Activated CD4-positive, alpha-beta memory T cell treated with anti-CD3 and anti-CD28 coated beads for 36 hours (primary cell): ENCODE results near the gene XK. TPM values are rescaled to one million over a fixed set of nuclear protein-coding genes. Genes with fewer than 3 reads are reported as not detected.

Experiments
- CTCF ChIA-PET: fragments of 350-600 bp; sonication (Branson Sonifier 250); formaldehyde crosslinking; loops from one replicate; lab custom pipeline; 2021; ENCODE audit warnings: antibody characterized with exemption, inconsistent platforms; lab: Charles Lee
- POLR2A ChIA-PET: fragments of 350-600 bp; sonication (Branson Sonifier 250); formaldehyde crosslinking; loops from one replicate; lab custom pipeline; 2021; ENCODE audit warnings: antibody characterized with exemption; lab: Charles Lee
- DNase-seq: peaks from one replicate; pipeline ENCODE4 v3.0.0-alpha.2; 2020
- H3K27ac Mint-ChIP-seq: one replicate; pipeline ENCODE4 v1.8.0; 2021; ENCODE audit warnings: mixed read lengths
- H3K27me3 Mint-ChIP-seq: one replicate; pipeline ENCODE4 v1.8.0; 2021; ENCODE audit warnings: mixed read lengths
- H3K36me3 Mint-ChIP-seq: one replicate; pipeline ENCODE4 v1.8.0; 2021; ENCODE audit warnings: mixed read lengths
- H3K4me1 Mint-ChIP-seq: one replicate; pipeline ENCODE4 v1.8.0; 2021; ENCODE audit warnings: low read depth, mixed read lengths
- H3K4me3 Mint-ChIP-seq: one replicate; pipeline ENCODE4 v1.8.0; 2021; ENCODE audit warnings: mild to moderate bottlenecking, mixed read lengths
- H3K9me3 Mint-ChIP-seq: one replicate; pipeline ENCODE4 v1.8.0; 2021; ENCODE audit warnings: mixed read lengths
- intact Hi-C: fragments of 100-400 bp; cut with micrococcal nuclease; formaldehyde crosslinking; loops from one replicate; pipeline ENCODE4 v1.15.1; 2023
- total RNA-seq, 2 experiments: library from RNA; stranded (reverse); gene quantifications; one replicate each; pipeline ENCODE4 v1.2.3, GENCODE V29; 2021

Gene XK
- total RNA-seq, 2 experiments from 2014 or later = not detected

- intact Hi-C loops = loop anchor here (1.0 to 10.0 kb wide), 4 partner anchors 42 to 579 kb away; partner anchors contain the start of gene RPGR
- CTCF ChIA-PET = interaction anchor here (0.6 to 7.3 kb wide), 18 partner anchors 9 to 582 kb away, joined by 3 to 168 read pairs (median 4); partner anchors contain the start of genes DYNLT3 and RPGR
- H3K9me3 Mint-ChIP-seq = no peaks in the 10 kb centered on the region
- no peaks in the 10 kb centered on the region for H3K36me3 Mint-ChIP-seq
- H3K27ac Mint-ChIP-seq = no peak overlapping the region
- peak; percentile 81 for DNase-seq
- no peak overlapping the region for H3K4me3 Mint-ChIP-seq
- POLR2A ChIA-PET = interaction anchor here (0.9 kb wide), 1 partner anchor 101 kb away, joined by 3 read pairs; no protein-coding TSS in a partner anchor
- peaks cover 16% of the 10 kb centered on the region for H3K4me1 Mint-ChIP-seq
- no peaks in the 10 kb centered on the region for H3K27me3 Mint-ChIP-seq
These were observed 59.8 kb downstream of the XK start for GRCh38 chrX:37745354-37745753.

GRCh38 chrX:37745835-37746217, 60.2 kb downstream of the XK start:
- no peaks in the 10 kb centered on the region for H3K36me3 Mint-ChIP-seq
- no peak overlapping the region for H3K4me3 Mint-ChIP-seq
- DNase-seq = peak; percentile 15
- ChIA-PET CTCF (interaction anchor here (0.6 to 7.3 kb wide), 18 partner anchors 9 to 581 kb away, joined by 3 to 168 read pairs (median 4); partner anchors contain the start of genes DYNLT3 and RPGR), POLR2A (interaction anchor here (0.9 kb wide), 1 partner anchor 100 kb away, joined by 3 read pairs; no protein-coding TSS in a partner anchor)
- H3K27me3 Mint-ChIP-seq = no peaks in the 10 kb centered on the region
- no peak overlapping the region for H3K27ac Mint-ChIP-seq
- H3K9me3 Mint-ChIP-seq = no peaks in the 10 kb centered on the region
- H3K4me1 Mint-ChIP-seq = peaks cover 16% of the 10 kb centered on the region
- intact Hi-C loops = loop anchor here (1.0 to 10.0 kb wide), 6 partner anchors 8 to 579 kb away; partner anchors contain the start of genes DYNLT3 and RPGR

GRCh38 chrX:37746218-37746941, 60.8 kb downstream of the XK start:
- peaks cover 18% of the 10 kb centered on the region for H3K4me1 Mint-ChIP-seq
- POLR2A ChIA-PET = interaction anchor here (0.9 kb wide), 1 partner anchor 100 kb away, joined by 3 read pairs; no protein-coding TSS in a partner anchor
- H3K27me3 Mint-ChIP-seq = no peaks in the 10 kb centered on the region
- CTCF ChIA-PET = interaction anchor here (0.9 to 7.3 kb wide), 11 partner anchors 16 to 581 kb away, joined by 3 to 168 read pairs (median 6); partner anchors contain the start of gene RPGR
- H3K27ac Mint-ChIP-seq = peak overlapping the region; percentile 19
- H3K4me3 Mint-ChIP-seq = no peak overlapping the region
- DNase-seq = peak; percentile 55
- H3K36me3 Mint-ChIP-seq = no peaks in the 10 kb centered on the region
- intact Hi-C loops = loop anchor here (1.0 to 10.0 kb wide), 5 partner anchors 8 to 578 kb away; partner anchors contain the start of genes DYNLT3 and RPGR
- H3K9me3 Mint-ChIP-seq = no peaks in the 10 kb centered on the region

GRCh38 chrX:37746951-37747350, 61.4 kb downstream of the XK start:
- H3K27ac Mint-ChIP-seq = no peak overlapping the region
- intact Hi-C loops = loop anchor here (1.0 to 10.0 kb wide), 5 partner anchors 7 to 578 kb away; partner anchors contain the start of genes DYNLT3 and RPGR
- peaks cover 23% of the 10 kb centered on the region for H3K4me1 Mint-ChIP-seq
- H3K9me3 Mint-ChIP-seq = no peaks in the 10 kb centered on the region
- ChIA-PET CTCF (interaction anchor here (2.0 to 7.3 kb wide), 3 partner anchors 29 to 95 kb away, joined by 4 to 168 read pairs (median 6); no protein-coding TSS in a partner anchor), POLR2A (no interaction called here)
- DNase-seq = no peak
- no peak overlapping the region for H3K4me3 Mint-ChIP-seq
- H3K36me3 Mint-ChIP-seq = no peaks in the 10 kb centered on the region
- H3K27me3 Mint-ChIP-seq = no peaks in the 10 kb centered on the region

- POLR2A ChIA-PET = no interaction called here
- no peak overlapping the region for H3K27ac Mint-ChIP-seq
- peaks cover 12% of the 10 kb centered on the region for H3K4me1 Mint-ChIP-seq
- CTCF ChIA-PET = no interaction called here
- H3K36me3 Mint-ChIP-seq = no peaks in the 10 kb centered on the region
- no peak for DNase-seq
- H3K9me3 Mint-ChIP-seq = no peaks in the 10 kb centered on the region
- no peaks in the 10 kb centered on the region for H3K27me3 Mint-ChIP-seq
- intact Hi-C loops = no loop called here
- H3K4me3 Mint-ChIP-seq = no peak overlapping the region
These were observed 66.7 kb downstream of the XK start for GRCh38 chrX:37752281-37752680.

- POLR2A ChIA-PET = no interaction called here
These were observed 67.3 kb downstream of the XK start for GRCh38 chrX:37752936-37753335.

GRCh38 chrX:37753384-37753783, 67.8 kb downstream of the XK start:
- intact Hi-C loops = no loop called here
- ChIA-PET POLR2A (no interaction called here), CTCF (interaction anchor here (0.6 kb wide), 1 partner anchor 420 kb away, joined by 3 read pairs; no protein-coding TSS in a partner anchor)
- no peak overlapping the region for H3K27ac Mint-ChIP-seq
- no peaks in the 10 kb centered on the region for H3K36me3 Mint-ChIP-seq
- H3K27me3 Mint-ChIP-seq = no peaks in the 10 kb centered on the region
- no peak for DNase-seq
- H3K9me3 Mint-ChIP-seq = no peaks in the 10 kb centered on the region
- no peak overlapping the region for H3K4me3 Mint-ChIP-seq
- H3K4me1 Mint-ChIP-seq = peaks cover 15% of the 10 kb centered on the region

More at GRCh38 chrX:37752936-37753335, 67.3 kb downstream of the XK start:
- H3K4me3 Mint-ChIP-seq = no peak overlapping the region
- H3K4me1 Mint-ChIP-seq = peaks cover 15% of the 10 kb centered on the region
- CTCF ChIA-PET = interaction anchor here (0.6 kb wide), 1 partner anchor 420 kb away, joined by 3 read pairs; no protein-coding TSS in a partner anchor
- no peaks in the 10 kb centered on the region for H3K36me3 Mint-ChIP-seq
- intact Hi-C loops = no loop called here
- no peak for DNase-seq
- H3K27me3 Mint-ChIP-seq = no peaks in the 10 kb centered on the region
- H3K9me3 Mint-ChIP-seq = no peaks in the 10 kb centered on the region
- H3K27ac Mint-ChIP-seq = no peak overlapping the region

GRCh38 chrX:37754516-37754915, 68.9 kb downstream of the XK start:
- CTCF ChIA-PET = interaction anchor here (1.5 to 2.0 kb wide), 2 partner anchors 9 to 75 kb away, joined by 4 to 6 read pairs; no protein-coding TSS in a partner anchor

GRCh38 chrX:37755025-37755424, 69.4 kb downstream of the XK start:
- intact Hi-C loops = no loop called here
- Mint-ChIP-seq H3K4me1 (peaks cover 15% of the 10 kb centered on the region), H3K4me3 (no peak overlapping the region), H3K9me3 (no peaks in the 10 kb centered on the region), H3K27ac (no peak overlapping the region), H3K27me3 (no peaks in the 10 kb centered on the region), H3K36me3 (no peaks in the 10 kb centered on the region)
- peak; percentile 17 for DNase-seq
- ChIA-PET CTCF (interaction anchor here (1.5 to 2.0 kb wide), 2 partner anchors 10 to 74 kb away, joined by 4 to 6 read pairs; no protein-coding TSS in a partner anchor), POLR2A (no interaction called here)

More at GRCh38 chrX:37754516-37754915, 68.9 kb downstream of the XK start:
- peak; percentile 24 for DNase-seq
- H3K9me3 Mint-ChIP-seq = no peaks in the 10 kb centered on the region
- H3K36me3 Mint-ChIP-seq = no peaks in the 10 kb centered on the region
- intact Hi-C loops = loop anchor here (1.0 kb wide), 1 partner anchor 8 kb away; no protein-coding TSS in a partner anchor
- H3K4me1 Mint-ChIP-seq = peaks cover 15% of the 10 kb centered on the region
- no peak overlapping the region for H3K4me3 Mint-ChIP-seq
- H3K27me3 Mint-ChIP-seq = no peaks in the 10 kb centered on the region
- POLR2A ChIA-PET = no interaction called here
- H3K27ac Mint-ChIP-seq = no peak overlapping the region

GRCh38 chrX:37757082-37757481, 71.5 kb downstream of the XK start:
- H3K4me3 Mint-ChIP-seq = no peak overlapping the region
- no peaks in the 10 kb centered on the region for H3K9me3 Mint-ChIP-seq
- H3K4me1 Mint-ChIP-seq = peaks cover 7% of the 10 kb centered on the region
- no peak for DNase-seq
- no peaks in the 10 kb centered on the region for H3K27me3 Mint-ChIP-seq
- H3K27ac Mint-ChIP-seq = no peak overlapping the region
- H3K36me3 Mint-ChIP-seq = no peaks in the 10 kb centered on the region
- ChIA-PET POLR2A (no interaction called here), CTCF (interaction anchor here (1.5 kb wide), 1 partner anchor 68 kb away, joined by 4 read pairs; no protein-coding TSS in a partner anchor)
- intact Hi-C loops = no loop called here

GRCh38 chrX:37759351-37759750, 73.8 kb downstream of the XK start:
- intact Hi-C loops = no loop called here
- Mint-ChIP-seq H3K36me3 (no peaks in the 10 kb centered on the region), H3K4me3 (no peak overlapping the region), H3K4me1 (peaks cover 10% of the 10 kb centered on the region), H3K9me3 (no peaks in the 10 kb centered on the region), H3K27ac (no peak overlapping the region), H3K27me3 (no peaks in the 10 kb centered on the region)
- no peak for DNase-seq
- CTCF ChIA-PET = no interaction called here
- POLR2A ChIA-PET = no interaction called here
